IMR-90 (cell line): ENCODE data around the gene ARHGAP24. TPM values are rescaled to one million over a fixed set of nuclear protein-coding genes. Genes with fewer than 3 reads are reported as not detected.

Experiments used
- ATAC-seq: fragments of 200-7000 bp; cut with Tn5 transposase; 2 replicates; pipeline ENCODE4 v1.9.1; 2020; ENCODE audit warnings: low read depth, mild to moderate bottlenecking, moderate library complexity
- BruUV-seq: library from RNA; stranded (reverse); fragments of 400-500 nt; replicated peaks from 2 replicates; lab custom pipeline; 2021; lab: Mats Ljungman, UMichigan
- CTCF ChIA-PET: fragments of 300-600 bp; formaldehyde crosslinking; extraction: SDS; loops from one replicate; lab custom pipeline; 2021; ENCODE audit warnings: antibody characterized with exemption; lab: Yijun Ruan, JAX
- POLR2A ChIA-PET: fragments of 300-600 bp; sonication (Branson Sonifier 250); formaldehyde crosslinking; loops from one replicate; lab custom pipeline; 2022; ENCODE audit warnings: antibody characterized with exemption; ENCODE audit not compliant: unreplicated experiment; lab: Charles Lee
- DNase-seq: peaks from one replicate; pipeline ENCODE4 v3.0.0; 2013
- H2AFZ ChIP-seq: replicated peaks from 2 replicates; pipeline ENCODE3; 2013; ENCODE audit warnings: low read length, mild to moderate bottlenecking; ENCODE audit not compliant: poor library complexity
- H2AK5ac ChIP-seq: 2 replicates; pipeline ENCODE4 v1.6.1; 2013; ENCODE audit warnings: low read depth, low read length, inconsistent platforms
- H2AK9ac ChIP-seq: replicated peaks from 2 replicates; pipeline ENCODE3; 2013; ENCODE audit warnings: mild to moderate bottlenecking, low read depth, low read length, moderate library complexity; ENCODE audit not compliant: poor library complexity
- H2BK120ac ChIP-seq: 2 replicates; pipeline ENCODE4 v1.6.1; 2013; ENCODE audit warnings: low read depth, low read length, inconsistent platforms
- H2BK15ac ChIP-seq: 3 replicates; pipeline ENCODE4 v1.6.1; 2013; ENCODE audit warnings: low read depth, low read length, inconsistent platforms
- H2BK20ac ChIP-seq: 2 replicates; pipeline ENCODE4 v1.6.1; 2013; ENCODE audit warnings: low read depth, mild to moderate bottlenecking, inconsistent platforms, low read length, moderate library complexity
- H2BK5ac ChIP-seq: 2 replicates; pipeline ENCODE4 v1.6.1; 2013; ENCODE audit warnings: mild to moderate bottlenecking, low read depth, low read length, inconsistent platforms; ENCODE audit not compliant: poor library complexity, severe bottlenecking
- H3K14ac ChIP-seq: replicated peaks from 2 replicates; pipeline ENCODE4 v1.6.1; 2013; ENCODE audit warnings: low read depth, low read length, inconsistent platforms
- H3K18ac ChIP-seq: 2 replicates; pipeline ENCODE4 v1.6.1; 2013; ENCODE audit warnings: low read depth, low read length, control low read depth
- H3K23ac ChIP-seq: 2 replicates; pipeline ENCODE4 v1.6.1; 2013; ENCODE audit warnings: low read depth, low read length, inconsistent platforms
- H3K27ac ChIP-seq: 2 replicates; pipeline ENCODE4 v1.5.1; 2013; ENCODE audit warnings: mild to moderate bottlenecking, control low read depth, low read length; ENCODE audit not compliant: insufficient read depth
- H3K27me3 ChIP-seq: 2 replicates; pipeline ENCODE4 v1.6.1; 2013; ENCODE audit warnings: low read length; ENCODE audit not compliant: control insufficient read depth, insufficient read depth
- H3K36me3 ChIP-seq: 2 replicates; pipeline ENCODE4 v1.6.1; 2013; ENCODE audit warnings: low read length, mixed read lengths; ENCODE audit not compliant: control insufficient read depth, insufficient read depth
- H3K4ac ChIP-seq: 2 replicates; pipeline ENCODE4 v1.6.1; 2013; ENCODE audit warnings: low read depth, low read length, inconsistent platforms
- H3K4me1 ChIP-seq: 2 replicates; pipeline ENCODE4 v1.6.1; 2013; ENCODE audit warnings: low read length, mixed read lengths; ENCODE audit not compliant: control insufficient read depth, insufficient read depth
- H3K4me2 ChIP-seq: 2 replicates; pipeline ENCODE4 v1.6.1; 2013; ENCODE audit warnings: low read depth, mild to moderate bottlenecking, control low read depth, low read length, moderate library complexity
- H3K4me3 ChIP-seq: 2 replicates; pipeline ENCODE4 v1.5.1; 2013; ENCODE audit warnings: low read depth, mild to moderate bottlenecking, control low read depth, low read length, moderate library complexity; ENCODE audit not compliant: insufficient read depth
- H3K56ac ChIP-seq: 2 replicates; pipeline ENCODE4 v1.6.1; 2013; ENCODE audit warnings: low read length, inconsistent platforms; ENCODE audit not compliant: insufficient read depth; ENCODE audit errors: extremely low read depth
- H3K79me1 ChIP-seq, 2 experiments: 2 replicates each; pipeline ENCODE4 v1.6.1; 2013; ENCODE audit warnings: low read length in 2 of 2, inconsistent platforms in 1 of 2, low read depth in 1 of 2
- H3K9ac ChIP-seq: 2 replicates; pipeline ENCODE4 v1.6.1; 2013; ENCODE audit warnings: low read depth, low read length, control low read depth
- H3K9me1 ChIP-seq: 2 replicates; pipeline ENCODE4 v1.6.1; 2013; ENCODE audit warnings: low read length, inconsistent platforms; ENCODE audit not compliant: insufficient read depth
- H3K9me3 ChIP-seq: 2 replicates; pipeline ENCODE4 v1.6.1; 2013; ENCODE audit warnings: low read length; ENCODE audit not compliant: control insufficient read depth, insufficient read depth
- H4K20me1 ChIP-seq: 2 replicates; pipeline ENCODE4 v1.6.1; 2013; ENCODE audit warnings: low read length, inconsistent platforms; ENCODE audit not compliant: insufficient read depth
- H4K5ac ChIP-seq: 2 replicates; pipeline ENCODE4 v1.6.1; 2013; ENCODE audit warnings: mild to moderate bottlenecking, low read depth, low read length, control low read depth
- H4K8ac ChIP-seq, 2 experiments: 2 replicates each; pipeline ENCODE4 v1.6.1; 2013; ENCODE audit warnings: low read depth in 2 of 2, low read length in 2 of 2, control low read depth in 1 of 2, inconsistent platforms in 1 of 2
- H4K91ac ChIP-seq: 2 replicates; pipeline ENCODE4 v1.6.1; 2013; ENCODE audit warnings: low read depth, low read length, inconsistent platforms; ENCODE audit not compliant: insufficient read depth
- FOS ChIP-seq: fragments of 150-350 bp; IDR thresholded peaks from 2 replicates; pipeline ENCODE4 v1.6.1; 2016; ENCODE audit warnings: low read depth, low read length
- MAZ ChIP-seq: IDR thresholded peaks from 2 replicates; pipeline ENCODE4 v1.6.1; 2012; ENCODE audit warnings: low read depth, mild to moderate bottlenecking, low read length, improper control_type of control experiment, moderate library complexity, borderline replicate concordance
- RAD21 ChIP-seq: IDR thresholded peaks from 2 replicates; pipeline ENCODE4 v1.6.1; 2012; ENCODE audit warnings: low read length, improper control_type of control experiment
- WGBS, 2 experiments: methylation state at CpG; one replicate each; pipeline versions ENCODE4 v1.1.5 to v1.1.7; 2013; ENCODE audit warnings: missing lambda C conversion rate in 2 of 2; ENCODE audit not compliant: insufficient read length in 1 of 2; ENCODE audit errors: extremely low coverage in 2 of 2; 5-methylcytosine and 5-hydroxymethylcytosine counted together
- dilution Hi-C: fragments of 300-500 bp; cut with HindIII; formaldehyde crosslinking; loops from one replicate; pipeline ENCODE4 v1.14.3; 2018; ENCODE audit warnings: low sequenced_read_pairs; ENCODE audit not compliant: unreplicated experiment
- in situ Hi-C: fragments of 300-500 bp; cut with MboI; formaldehyde crosslinking; loops from 3 replicates; pipeline ENCODE4 v1.14.3; 2019; ENCODE audit warnings: low sequenced_read_pairs, inconsistent platforms, mixed read lengths
- intact Hi-C: fragments of 100-400 bp; cut with micrococcal nuclease; formaldehyde crosslinking; loops from 2 replicates; pipeline ENCODE4 v1.10.0; 2022
- polyA plus RNA-seq, 3 experiments: library from polyadenylated mRNA; depleted of rRNA; stranded (reverse); fragments of >200 nt; gene quantifications; 2 replicates each; pipeline ENCODE4 v1.2.3, GENCODE V29; 2012; ENCODE audit warnings: low replicate concordance in 1 of 3
- total RNA-seq: library from RNA; depleted of rRNA; stranded (reverse); fragments of >200 nt; gene quantifications from 2 replicates; pipeline ENCODE4 v1.2.3, GENCODE V29; 2012
- TF ChIP-seq, protein P1 (sequence below): fragments of 150-350 bp; IDR thresholded peaks from 2 replicates; pipeline ENCODE4 v1.6.1; 2016; ENCODE audit warnings: low read depth, mild to moderate bottlenecking, low read length, moderate library complexity, borderline replicate concordance

Gene ARHGAP24
- total and polyA plus RNA-seq, 2 of the 4 experiments (the other 2 are of a cell fraction): 11.9 to 24.0 TPM

DNA sequence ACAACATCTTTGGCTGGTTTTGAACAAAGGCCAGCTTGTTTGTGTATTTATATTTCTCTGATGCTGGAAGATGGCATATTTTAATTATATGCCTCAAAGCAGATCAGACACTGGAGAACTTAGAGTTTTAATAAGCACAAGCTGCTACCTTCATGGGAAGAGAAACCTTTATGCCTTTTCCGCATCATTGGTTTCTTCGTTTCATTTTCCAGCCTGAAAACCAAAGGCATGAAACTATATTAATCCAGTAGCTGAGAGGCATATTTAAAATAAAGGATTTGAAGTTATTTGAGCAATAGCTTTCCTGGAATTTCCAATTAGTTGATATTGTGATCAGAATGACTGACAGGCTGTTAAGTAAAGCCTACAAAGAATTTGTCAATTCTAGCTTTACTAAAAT, 141.0 kb downstream of the ARHGAP24 start:
- Histone ChIP-seq H3K18ac (no peak overlapping the region), H3K4me3 (no peak overlapping the region), H2AK9ac (no peak overlapping the region), H3K9me3 (no peaks in the 10 kb centered on the region), H3K9ac (no peak overlapping the region), H4K20me1 (no peaks in the 10 kb centered on the region), H2AK5ac (no peak overlapping the region), H3K4me2 (no peak overlapping the region), H3K36me3 (no peaks in the 10 kb centered on the region), H2BK15ac (no peak overlapping the region), H3K23ac (no peak overlapping the region), H3K79me1 (no peaks in the 10 kb centered on the region), H3K9me1 (no peaks in the 10 kb centered on the region), H2BK20ac (no peak overlapping the region), H3K27ac (no peak overlapping the region), H3K56ac (no peak overlapping the region), H2AFZ (no peak overlapping the region), H4K91ac (no peak overlapping the region), H4K8ac (no peak overlapping the region), H3K27me3 (no peaks in the 10 kb centered on the region), H2BK5ac (no peak overlapping the region), H3K4me1 (no peaks in the 10 kb centered on the region), H4K5ac (no peak overlapping the region), H2BK120ac (no peak overlapping the region), H3K4ac (no peak overlapping the region), H3K14ac (no peak overlapping the region)
- ChIA-PET POLR2A (no interaction called here), CTCF (no interaction called here)
- TF ChIP-seq MAZ (no peak), RAD21 (no peak), FOS (no peak)
- TF ChIP-seq, protein P1, sequence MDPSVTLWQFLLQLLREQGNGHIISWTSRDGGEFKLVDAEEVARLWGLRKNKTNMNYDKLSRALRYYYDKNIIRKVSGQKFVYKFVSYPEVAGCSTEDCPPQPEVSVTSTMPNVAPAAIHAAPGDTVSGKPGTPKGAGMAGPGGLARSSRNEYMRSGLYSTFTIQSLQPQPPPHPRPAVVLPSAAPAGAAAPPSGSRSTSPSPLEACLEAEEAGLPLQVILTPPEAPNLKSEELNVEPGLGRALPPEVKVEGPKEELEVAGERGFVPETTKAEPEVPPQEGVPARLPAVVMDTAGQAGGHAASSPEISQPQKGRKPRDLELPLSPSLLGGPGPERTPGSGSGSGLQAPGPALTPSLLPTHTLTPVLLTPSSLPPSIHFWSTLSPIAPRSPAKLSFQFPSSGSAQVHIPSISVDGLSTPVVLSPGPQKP: no peak
- in situ Hi-C loops (no loop called here), intact Hi-C loops (no loop called here), dilution Hi-C loops (no loop called here)
- no TSS peak for BruUV-seq
- ATAC-seq: no peak
- no CpG with 5 or more reads among the region's 2 CpGs for WGBS, 2 experiments
- no peak for DNase-seq
